Right lobe of liver (tissue), 4 donors: Measurements from ENCODE around the gene DIAPH1.

Experiments used
- CTCF ChIP-seq, 4 donors: fragments of 200-600 bp in 3 of 4; fragments of 450-650 bp in 1 of 4; IDR thresholded peaks; one replicate each; pipeline versions ENCODE4 v1.5.1 to v1.8.0; 2016 to 2022; ENCODE audit warnings: antibody characterized with exemption in 4 of 4, mild to moderate bottlenecking in 2 of 4
- POLR2A ChIP-seq: fragments of 450-650 bp; IDR thresholded peaks from one replicate; pipeline ENCODE4 v1.6.1; 2017; ENCODE audit warnings: antibody characterized with exemption, mild to moderate bottlenecking
- donor health status: DM: no; HTN: no; CAD: no.
- donor health status: DM: no; HTN: no; CAD: no.
- donor health status: DM: no; HTN: yes; CAD: no.

DNA sequence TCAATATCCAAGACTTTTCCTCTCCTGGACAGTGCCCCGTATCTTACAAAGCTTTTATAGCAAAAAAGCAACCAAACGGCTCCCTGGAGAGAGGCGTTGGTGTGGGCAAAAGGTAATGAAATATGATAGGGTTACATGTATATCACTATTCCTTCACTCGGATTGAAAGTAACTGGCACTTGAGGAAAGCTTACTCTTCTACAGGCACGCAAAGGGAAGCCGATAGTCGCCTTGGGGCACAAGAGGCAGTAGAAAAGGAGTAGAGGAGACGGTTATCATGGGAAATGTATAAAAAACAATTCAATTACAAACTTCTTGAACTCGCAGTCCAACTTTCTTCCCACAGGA lies 1.1 kb downstream of the DIAPH1 start:
- no peak for TF ChIP-seq CTCF (IDR thresholded peaks at IDR 0.05)
- TF ChIP-seq POLR2A = no peak
